HCT116 (cell line): ENCODE measurements around the gene NRROS. TPM values are rescaled to one million over a fixed set of nuclear protein-coding genes. Genes with fewer than 3 reads are reported as not detected.

Experiments used
- ATAC-seq: fragments of 200-7000 bp; cut with Tn5 transposase; 2 replicates; pipeline ENCODE4 v1.9.1; 2020; ENCODE audit warnings: mild to moderate bottlenecking, moderate library complexity
- BruUV-seq: library from RNA; stranded (reverse); fragments of 400-500 nt; replicated peaks from 2 replicates; lab custom pipeline; 2021; lab: Mats Ljungman, UMichigan
- CTCF ChIA-PET: fragments of 300-600 bp; sonication (Branson Sonifier 250); formaldehyde crosslinking; loops from one replicate; lab custom pipeline; 2021; ENCODE audit warnings: antibody characterized with exemption; lab: Charles Lee
- POLR2A ChIA-PET: fragments of 300-600, 350-600 bp; sonication (Branson Sonifier 250); formaldehyde crosslinking; loops from one replicate; lab custom pipeline; 2021; ENCODE audit warnings: antibody characterized with exemption; lab: Charles Lee
- RAD21 ChIA-PET, 2 experiments: fragments of 300-600 bp; sonication (Branson Sonifier 250); formaldehyde crosslinking; loops; one replicate each; lab custom pipeline; 2023; ENCODE audit warnings: low total read pairs in 2 of 2; ENCODE audit not compliant: uncharacterized antibody in 2 of 2, unreplicated experiment in 2 of 2, low non-redundant PET in 1 of 2; lab: Charles Lee
- DNase-seq: peaks from one replicate; pipeline ENCODE4 v3.0.0-alpha.2; 2010; ENCODE audit warnings: low read depth, low spot score
- H2AFZ ChIP-seq: fragments of 200-600 bp; shearing (Covaris generic), sonication (generic); 2 replicates; pipeline ENCODE4 v1.6.1; 2017; ENCODE audit warnings: low read depth, mixed run types, mixed read lengths, antibody characterized with exemption, low read length; ENCODE audit not compliant: poor library complexity, severe bottlenecking
- H3K27ac ChIP-seq: 2 replicates; pipeline ENCODE4 v1.5.1; 2012; ENCODE audit warnings: low read depth, low read length
- H3K27me3 ChIP-seq: fragments of 200-600 bp; sonication (generic); 2 replicates; pipeline ENCODE4 v1.6.1; 2016; ENCODE audit warnings: mixed run types, low read length, mixed read lengths; ENCODE audit not compliant: insufficient read depth
- H3K36me3 ChIP-seq, 2 experiments: fragments of 200-500 bp in 1 of 2; fragments of 200-600 bp in 1 of 2; sonication (Bioruptor generic) in 1 of 2; sonication (generic) in 1 of 2; 2 replicates each; pipeline versions ENCODE4 v1.5.1 to v1.6.1; 2014 to 2016; ENCODE audit warnings: low read length in 2 of 2, inconsistent platforms in 1 of 2, mixed read lengths in 1 of 2, mixed run types in 1 of 2; ENCODE audit not compliant: insufficient read depth in 2 of 2, control insufficient read depth in 1 of 2
- H3K4me1 ChIP-seq, 2 experiments: fragments of 200-600 bp in 1 of 2; sonication (generic) in 1 of 2; 2 replicates each; pipeline versions ENCODE4 v1.5.1 to v1.6.1; 2012 to 2017; ENCODE audit warnings: low read length in 2 of 2, inconsistent platforms in 1 of 2, mild to moderate bottlenecking in 1 of 2, mixed read lengths in 1 of 2, mixed run types in 1 of 2, moderate library complexity in 1 of 2; ENCODE audit not compliant: insufficient read depth in 2 of 2, control insufficient read depth in 1 of 2
- H3K4me2 ChIP-seq: fragments of 200-600 bp; sonication (generic); 2 replicates; pipeline ENCODE4 v1.6.1; 2017; ENCODE audit warnings: mixed run types, low read length, mixed read lengths
- H3K4me3 ChIP-seq, 2 experiments: fragments of 200-600 bp in 1 of 2; sonication (generic) in 1 of 2; replicated peaks in 1 of 2; 2 replicates each; pipeline ENCODE4 v1.5.1; 2011 to 2016; ENCODE audit warnings: low read length in 2 of 2, control low read depth in 1 of 2, low read depth in 1 of 2, mild to moderate bottlenecking in 1 of 2, mixed read lengths in 1 of 2, mixed run types in 1 of 2
- H3K79me2 ChIP-seq: fragments of 200-600 bp; sonication (generic); 2 replicates; pipeline ENCODE4 v1.6.1; 2017; ENCODE audit warnings: mild to moderate bottlenecking, mixed run types, low read length, moderate library complexity, mixed read lengths; ENCODE audit not compliant: insufficient read depth
- H3K9ac ChIP-seq: fragments of 200-600 bp; sonication (generic); 2 replicates; pipeline ENCODE4 v1.6.1; 2016; ENCODE audit warnings: low read length, mixed read lengths
- H3K9me2 ChIP-seq: fragments of 200-600 bp; sonication (generic), shearing (Covaris generic); 2 replicates; pipeline ENCODE4 v1.6.1; 2017; ENCODE audit warnings: mixed run types, mild to moderate bottlenecking, moderate library complexity; ENCODE audit not compliant: insufficient read depth
- H3K9me3 ChIP-seq, 2 experiments: fragments of 200-500 bp in 1 of 2; fragments of 200-600 bp in 1 of 2; sonication (Bioruptor generic) in 1 of 2; sonication (generic) in 1 of 2; 2 replicates each; pipeline ENCODE4 v1.6.1; 2014 to 2017; ENCODE audit warnings: low read length in 2 of 2, mixed read lengths in 2 of 2, inconsistent platforms in 1 of 2, low read depth in 1 of 2, mild to moderate bottlenecking in 1 of 2, mixed run types in 1 of 2, moderate library complexity in 1 of 2; ENCODE audit not compliant: control insufficient read depth in 1 of 2, insufficient read depth in 1 of 2
- H4K20me1 ChIP-seq: fragments of 200-600 bp; sonication (generic), shearing (Covaris generic); 2 replicates; pipeline ENCODE4 v1.6.1; 2017; ENCODE audit warnings: mixed run types, mild to moderate bottlenecking, moderate library complexity; ENCODE audit not compliant: insufficient read depth
- CEBPB ChIP-seq: IDR thresholded peaks from 2 replicates; pipeline ENCODE4 v1.6.1; 2012; ENCODE audit warnings: low read depth
- ELF1 ChIP-seq: IDR thresholded peaks from 2 replicates; pipeline ENCODE4 v1.6.1; 2012; ENCODE audit warnings: low read depth, borderline replicate concordance
- FOSL1 ChIP-seq: IDR thresholded peaks from 2 replicates; pipeline ENCODE4 v1.6.1; 2012; ENCODE audit warnings: low read depth
- POLR2A ChIP-seq: IDR thresholded peaks from 2 replicates; pipeline ENCODE4 v1.7.0; 2011; ENCODE audit warnings: borderline replicate concordance; ENCODE audit not compliant: insufficient read depth, insufficient read length; ENCODE audit errors: extremely low read depth
- POLR2AphosphoS5 ChIP-seq: IDR thresholded peaks from 2 replicates; pipeline ENCODE4 v1.6.1; 2011; ENCODE audit warnings: mild to moderate bottlenecking, low read depth, low read length, moderate library complexity
- SIN3A ChIP-seq: IDR thresholded peaks from 2 replicates; pipeline ENCODE4 v1.6.1; 2012; ENCODE audit warnings: low read depth
- SP1 ChIP-seq: IDR thresholded peaks from 2 replicates; pipeline ENCODE4 v1.6.1; 2012; ENCODE audit warnings: low read depth
- ZFX ChIP-seq: fragments of 450-650 bp; IDR thresholded peaks from 2 replicates; pipeline ENCODE4 v1.6.1; 2017
- intact Hi-C: fragments of 100-400 bp; cut with micrococcal nuclease; formaldehyde crosslinking; loops from 2 replicates; pipeline ENCODE4 v1.10.0; 2022
- total RNA-seq: library from RNA; stranded (reverse); gene quantifications from one replicate; pipeline ENCODE4 v1.2.1, GENCODE V29; 2021; ENCODE audit not compliant: unreplicated experiment
- TF ChIP-seq, protein P1 (sequence below), 3 experiments: fragments of 200-600 bp in 1 of 3; sonication (generic) in 1 of 3; IDR thresholded peaks in 2 of 3; conservative IDR thresholded peaks in 1 of 3; 2 replicates each; pipeline ENCODE4 v1.5.1; 2012 to 2017; ENCODE audit warnings: low read depth in 2 of 3, low read length in 2 of 3, antibody characterized with exemption in 1 of 3, borderline replicate concordance in 1 of 3, control low read depth in 1 of 3, mild to moderate bottlenecking in 1 of 3, mixed read lengths in 1 of 3, mixed run types in 1 of 3, moderate library complexity in 1 of 3; ENCODE audit not compliant: insufficient read depth in 1 of 3
- TF ChIP-seq, protein P2 (sequence below): IDR thresholded peaks from 2 replicates; pipeline ENCODE4 v1.6.1; 2011; ENCODE audit warnings: mild to moderate bottlenecking, low read length, moderate library complexity; ENCODE audit not compliant: insufficient replicate concordance; ENCODE audit errors: extremely low read depth

Gene NRROS
- total RNA-seq, 1 experiment from 2014 or later = 0.12 TPM

GRCh38 chr3:196621611-196622010 is 17.9 kb upstream of the NRROS start:
- DNase-seq (no peak), ATAC-seq (no peak)
- H3K9me3 ChIP-seq = no peaks in the 10 kb centered on the region
- H2AFZ ChIP-seq = no peak overlapping the region
- H3K27me3 ChIP-seq = no peaks in the 10 kb centered on the region
- intact Hi-C loops = no loop called here
- no peaks in the 10 kb centered on the region for H3K79me2 ChIP-seq
- no peaks in the 10 kb centered on the region for H4K20me1 ChIP-seq
- no peak overlapping the region for H3K27ac ChIP-seq
- TF ChIP-seq ZFX (no peak), POLR2A (no peak), ELF1 (no peak), CEBPB (no peak), SIN3A (no peak), FOSL1 (no peak), POLR2AphosphoS5 (no peak), SP1 (no peak)
- TF ChIP-seq, protein P1, sequence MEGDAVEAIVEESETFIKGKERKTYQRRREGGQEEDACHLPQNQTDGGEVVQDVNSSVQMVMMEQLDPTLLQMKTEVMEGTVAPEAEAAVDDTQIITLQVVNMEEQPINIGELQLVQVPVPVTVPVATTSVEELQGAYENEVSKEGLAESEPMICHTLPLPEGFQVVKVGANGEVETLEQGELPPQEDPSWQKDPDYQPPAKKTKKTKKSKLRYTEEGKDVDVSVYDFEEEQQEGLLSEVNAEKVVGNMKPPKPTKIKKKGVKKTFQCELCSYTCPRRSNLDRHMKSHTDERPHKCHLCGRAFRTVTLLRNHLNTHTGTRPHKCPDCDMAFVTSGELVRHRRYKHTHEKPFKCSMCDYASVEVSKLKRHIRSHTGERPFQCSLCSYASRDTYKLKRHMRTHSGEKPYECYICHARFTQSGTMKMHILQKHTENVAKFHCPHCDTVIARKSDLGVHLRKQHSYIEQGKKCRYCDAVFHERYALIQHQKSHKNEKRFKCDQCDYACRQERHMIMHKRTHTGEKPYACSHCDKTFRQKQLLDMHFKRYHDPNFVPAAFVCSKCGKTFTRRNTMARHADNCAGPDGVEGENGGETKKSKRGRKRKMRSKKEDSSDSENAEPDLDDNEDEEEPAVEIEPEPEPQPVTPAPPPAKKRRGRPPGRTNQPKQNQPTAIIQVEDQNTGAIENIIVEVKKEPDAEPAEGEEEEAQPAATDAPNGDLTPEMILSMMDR (IDR thresholded peaks at IDR 0.05 in 2 of 3, conservative IDR thresholded peaks at IDR 0.05 in 1 of 3; ENCODE audit: borderline replicate concordance in 1 of 3, insufficient read depth in 1 of 3, low read depth in 2 of 3, low read length in 2 of 3) = no peak
- TF ChIP-seq, protein P2, sequence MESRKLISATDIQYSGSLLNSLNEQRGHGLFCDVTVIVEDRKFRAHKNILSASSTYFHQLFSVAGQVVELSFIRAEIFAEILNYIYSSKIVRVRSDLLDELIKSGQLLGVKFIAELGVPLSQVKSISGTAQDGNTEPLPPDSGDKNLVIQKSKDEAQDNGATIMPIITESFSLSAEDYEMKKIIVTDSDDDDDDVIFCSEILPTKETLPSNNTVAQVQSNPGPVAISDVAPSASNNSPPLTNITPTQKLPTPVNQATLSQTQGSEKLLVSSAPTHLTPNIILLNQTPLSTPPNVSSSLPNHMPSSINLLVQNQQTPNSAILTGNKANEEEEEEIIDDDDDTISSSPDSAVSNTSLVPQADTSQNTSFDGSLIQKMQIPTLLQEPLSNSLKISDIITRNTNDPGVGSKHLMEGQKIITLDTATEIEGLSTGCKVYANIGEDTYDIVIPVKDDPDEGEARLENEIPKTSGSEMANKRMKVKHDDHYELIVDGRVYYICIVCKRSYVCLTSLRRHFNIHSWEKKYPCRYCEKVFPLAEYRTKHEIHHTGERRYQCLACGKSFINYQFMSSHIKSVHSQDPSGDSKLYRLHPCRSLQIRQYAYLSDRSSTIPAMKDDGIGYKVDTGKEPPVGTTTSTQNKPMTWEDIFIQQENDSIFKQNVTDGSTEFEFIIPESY = no peak
- no peak overlapping the region for H3K4me2 ChIP-seq
- H3K4me1 ChIP-seq = no peaks in the 10 kb centered on the region
- BruUV-seq = no TSS peak
- H3K9ac ChIP-seq = no peak overlapping the region
- H3K36me3 ChIP-seq = no peaks in the 10 kb centered on the region
- no peaks in the 10 kb centered on the region for H3K9me2 ChIP-seq
- POLR2A ChIA-PET = no interaction called here
- CTCF ChIA-PET = no interaction called here
- RAD21 ChIA-PET = no interaction called here
- no peak overlapping the region for H3K4me3 ChIP-seq
